Right lobe of liver (tissue), 4 donors: Measurements from ENCODE around the gene GCNT1.

Source experiments
- POLR2A ChIP-seq: fragments of 450-650 bp; IDR thresholded peaks from one replicate; pipeline ENCODE4 v1.6.1; 2017; ENCODE audit warnings: antibody characterized with exemption, mild to moderate bottlenecking
- TF ChIP-seq, protein P1 (sequence below), 4 donors: fragments of 200-600 bp in 3 of 4; fragments of 450-650 bp in 1 of 4; IDR thresholded peaks; one replicate each; pipeline versions ENCODE4 v1.5.1 to v1.8.0; 2016 to 2022; ENCODE audit warnings: antibody characterized with exemption in 4 of 4, mild to moderate bottlenecking in 2 of 4
- donor health status: DM: no; HTN: no; CAD: no.
- donor health status: DM: no; HTN: no; CAD: no.
- donor health status: DM: no; HTN: yes; CAD: no.

DNA sequence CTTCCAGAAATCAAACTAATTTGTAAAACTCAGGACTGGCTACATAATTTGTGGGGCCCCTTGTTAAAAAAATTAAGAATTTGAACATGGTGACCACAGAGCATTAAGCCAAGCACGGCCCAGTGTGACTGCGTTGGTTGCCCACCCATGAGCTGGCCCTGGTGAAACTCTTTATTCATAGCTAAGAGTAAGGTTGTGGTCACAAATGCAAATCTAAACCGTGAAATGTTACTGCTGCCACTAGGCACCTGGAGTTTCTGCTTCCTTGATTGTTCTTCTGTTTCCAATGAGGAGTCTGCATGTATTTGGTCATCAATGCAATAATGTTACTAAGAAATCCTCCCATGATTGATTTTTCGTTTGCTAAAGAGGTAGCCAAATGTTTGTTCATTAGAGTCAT lies 4.2 kb downstream of the GCNT1 start:
- TF ChIP-seq, protein P1, sequence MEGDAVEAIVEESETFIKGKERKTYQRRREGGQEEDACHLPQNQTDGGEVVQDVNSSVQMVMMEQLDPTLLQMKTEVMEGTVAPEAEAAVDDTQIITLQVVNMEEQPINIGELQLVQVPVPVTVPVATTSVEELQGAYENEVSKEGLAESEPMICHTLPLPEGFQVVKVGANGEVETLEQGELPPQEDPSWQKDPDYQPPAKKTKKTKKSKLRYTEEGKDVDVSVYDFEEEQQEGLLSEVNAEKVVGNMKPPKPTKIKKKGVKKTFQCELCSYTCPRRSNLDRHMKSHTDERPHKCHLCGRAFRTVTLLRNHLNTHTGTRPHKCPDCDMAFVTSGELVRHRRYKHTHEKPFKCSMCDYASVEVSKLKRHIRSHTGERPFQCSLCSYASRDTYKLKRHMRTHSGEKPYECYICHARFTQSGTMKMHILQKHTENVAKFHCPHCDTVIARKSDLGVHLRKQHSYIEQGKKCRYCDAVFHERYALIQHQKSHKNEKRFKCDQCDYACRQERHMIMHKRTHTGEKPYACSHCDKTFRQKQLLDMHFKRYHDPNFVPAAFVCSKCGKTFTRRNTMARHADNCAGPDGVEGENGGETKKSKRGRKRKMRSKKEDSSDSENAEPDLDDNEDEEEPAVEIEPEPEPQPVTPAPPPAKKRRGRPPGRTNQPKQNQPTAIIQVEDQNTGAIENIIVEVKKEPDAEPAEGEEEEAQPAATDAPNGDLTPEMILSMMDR (IDR thresholded peaks at IDR 0.05) = no peak
- TF ChIP-seq POLR2A = no peak
